HG02943 (cell line): Measurements from ENCODE around the gene KRT32.
"Not testable (repeated sequence)": the region's sequence is repeated elsewhere in the genome, so short reads cannot be mapped to it uniquely, and the experiment has no call there.

Experiments used
- ATAC-seq: cut with Tn5 transposase; IDR thresholded peaks from one replicate; pipeline ENCODE4 v1.9.1; 2021; ENCODE audit warnings: mild to moderate bottlenecking, low read depth, moderate library complexity; ENCODE audit not compliant: unreplicated experiment

Gene KRT32

GRCh38 chr17:41434005-41434404 is 33.2 kb downstream of the KRT32 start:
- ATAC-seq: no peak

DNA sequence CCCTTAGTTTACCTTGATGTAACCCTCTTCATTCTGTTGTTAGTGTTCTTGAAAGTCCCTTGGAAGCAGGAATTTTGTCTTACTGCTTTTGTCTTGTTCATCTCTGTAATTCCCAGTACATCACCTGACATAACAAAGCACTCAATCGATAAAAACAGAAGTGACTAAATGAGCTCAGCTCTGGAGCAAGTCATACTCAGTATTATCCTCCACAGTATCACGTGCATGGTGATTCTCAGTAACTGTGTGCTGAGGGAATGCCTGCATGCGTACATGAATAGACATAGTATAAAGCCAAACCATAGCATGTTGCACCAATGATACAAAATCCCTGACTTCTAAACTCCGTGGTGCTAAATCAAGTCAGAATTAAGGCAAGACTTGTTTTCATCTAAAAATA is 33.6 kb downstream of the KRT32 start:
- no peak for ATAC-seq

DNA sequence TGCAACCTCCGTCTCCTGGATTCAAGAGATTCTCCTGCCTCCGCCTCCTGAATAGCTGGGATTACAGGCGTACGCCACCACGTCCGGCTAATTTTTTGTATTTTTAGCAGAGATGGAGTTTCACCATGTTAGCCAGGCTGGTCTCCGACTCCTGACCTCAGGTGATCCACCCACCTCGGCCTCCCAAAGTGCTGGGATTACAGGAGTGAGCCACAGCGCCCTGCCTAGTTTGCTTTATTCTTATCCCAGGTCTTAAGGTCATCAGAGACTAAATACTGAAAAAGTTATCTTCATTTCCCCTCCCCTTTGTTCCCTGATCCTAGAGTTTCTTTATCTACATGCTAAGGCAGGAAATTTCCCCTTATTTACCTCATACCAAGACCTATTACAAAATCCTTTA is 36.8 kb downstream of the KRT32 start:
- ATAC-seq: not testable (repeated sequence)

DNA sequence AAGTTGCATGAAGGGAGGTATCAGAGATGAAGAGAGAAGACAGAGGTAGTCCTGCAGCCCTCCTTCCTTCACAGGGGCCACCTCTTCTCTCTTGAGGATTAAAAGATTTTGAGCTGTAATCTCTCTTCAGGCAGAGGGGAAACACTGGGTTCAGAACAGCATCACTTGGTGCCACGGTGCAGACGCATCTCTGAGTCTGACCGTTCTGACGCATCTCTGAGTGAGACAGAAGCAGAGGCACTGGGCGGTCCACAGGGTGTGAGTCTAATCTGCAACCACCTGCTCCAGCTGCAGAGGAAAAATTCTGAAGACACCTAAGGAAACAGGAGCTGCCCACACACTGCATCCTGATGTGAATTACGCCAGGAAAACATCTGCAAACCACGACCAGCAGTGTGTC is 37.5 kb downstream of the KRT32 start:
- ATAC-seq: no peak

DNA sequence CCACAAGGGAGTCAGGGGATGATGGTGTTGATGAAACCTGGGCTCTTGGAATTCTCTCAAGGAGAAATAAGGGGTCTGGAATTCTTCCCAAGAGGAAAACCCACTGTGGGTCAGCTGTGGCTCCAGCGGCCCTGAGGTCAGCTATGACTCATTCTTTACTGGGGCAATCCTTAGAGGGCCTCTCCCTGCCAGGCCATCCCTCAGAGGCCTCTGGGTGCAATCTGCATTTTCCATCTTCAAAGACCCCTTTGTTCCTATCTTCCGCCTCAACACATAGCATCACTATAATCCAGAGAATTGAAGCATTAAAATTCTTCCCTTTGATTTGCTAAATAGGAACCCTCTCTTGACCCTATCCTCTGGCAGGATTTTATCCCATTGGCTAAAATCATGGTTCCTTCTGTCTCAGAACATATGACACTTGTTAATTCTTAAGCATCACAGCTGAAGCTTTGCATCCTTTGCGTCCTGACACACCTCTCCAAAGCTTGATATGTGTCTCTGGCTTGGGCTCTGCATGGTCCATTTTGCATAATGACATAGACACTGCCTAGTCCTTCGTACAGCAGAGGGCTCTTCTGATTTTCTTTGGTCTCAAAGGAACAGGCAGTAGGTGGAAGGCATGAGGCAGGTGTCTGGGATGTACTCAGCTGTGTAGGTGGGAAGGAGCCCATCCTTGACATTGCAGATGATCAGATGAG is 38.4 kb downstream of the KRT32 start:
- ATAC-seq: no peak

GRCh38 chr17:41424111-41424635 is 43.0 kb downstream of the KRT32 start, which contains the start of gene KRT37:
TSS of gene KRT37 (minus strand) at chr17:41424585. CDS start at chr17:41424523, 62 bp downstream.
- no peak for ATAC-seq

GRCh38 chr17:41422586-41422985 is 44.6 kb downstream of the KRT32 start:
- ATAC-seq: not testable (repeated sequence)

DNA sequence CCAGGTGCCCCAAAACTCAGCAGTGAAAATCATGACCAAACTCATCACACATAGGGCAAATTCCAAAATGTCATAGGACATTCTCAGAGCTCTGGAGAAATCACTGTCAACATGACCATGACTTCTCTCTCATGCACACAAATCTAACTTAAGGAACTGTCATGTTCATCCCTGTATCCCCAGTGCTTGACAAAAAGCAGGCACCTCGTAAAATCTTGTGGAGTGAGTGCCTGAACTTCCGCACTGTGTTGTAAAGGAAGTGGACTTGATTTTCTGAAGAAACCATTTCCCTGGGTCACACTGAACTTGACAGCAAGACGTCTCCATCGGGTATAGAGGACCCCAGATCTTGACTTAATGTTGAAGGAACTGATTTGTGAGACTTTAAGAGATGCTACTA is 45.6 kb downstream of the KRT32 start:
- ATAC-seq: no peak

DNA sequence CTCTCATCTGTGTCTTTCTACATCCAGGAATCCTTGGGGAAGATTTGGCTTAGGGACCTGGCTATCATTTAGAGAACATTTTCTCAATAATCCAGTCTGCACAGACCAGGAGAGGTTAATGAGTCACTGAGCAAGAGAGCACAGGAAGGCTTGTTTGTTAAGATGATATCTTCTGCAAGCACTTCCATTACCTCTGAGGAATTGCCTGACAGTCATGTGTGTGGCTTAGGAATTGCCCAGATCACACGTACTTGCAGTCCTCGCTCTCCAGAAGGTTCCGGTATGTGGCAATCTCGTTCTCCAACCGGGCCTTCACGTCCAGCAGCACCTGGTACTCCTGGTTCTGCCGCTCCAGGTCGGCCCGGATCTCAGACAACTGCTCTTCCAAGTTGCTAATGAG is 46.1 kb downstream of the KRT32 start:
- ATAC-seq: no peak

DNA sequence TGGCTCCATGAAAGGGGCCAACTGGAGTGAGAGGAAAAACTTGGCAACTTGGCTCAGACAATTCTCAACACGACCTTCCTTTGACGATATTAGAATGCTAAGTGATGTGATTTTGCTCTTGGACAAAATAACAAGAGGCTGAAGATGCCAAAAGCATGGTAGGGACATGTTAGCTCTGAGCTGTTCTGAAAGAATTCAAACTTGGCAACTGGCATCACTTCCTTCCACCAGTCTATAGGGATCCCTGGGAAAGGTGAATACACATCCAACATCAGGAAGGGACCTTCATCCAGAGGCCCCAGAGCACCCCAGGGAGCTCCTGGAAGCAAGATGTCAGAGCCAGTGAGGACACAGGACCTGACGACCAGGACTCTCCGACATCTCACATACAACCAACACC is 47.1 kb downstream of the KRT32 start:
- no peak for ATAC-seq

DNA sequence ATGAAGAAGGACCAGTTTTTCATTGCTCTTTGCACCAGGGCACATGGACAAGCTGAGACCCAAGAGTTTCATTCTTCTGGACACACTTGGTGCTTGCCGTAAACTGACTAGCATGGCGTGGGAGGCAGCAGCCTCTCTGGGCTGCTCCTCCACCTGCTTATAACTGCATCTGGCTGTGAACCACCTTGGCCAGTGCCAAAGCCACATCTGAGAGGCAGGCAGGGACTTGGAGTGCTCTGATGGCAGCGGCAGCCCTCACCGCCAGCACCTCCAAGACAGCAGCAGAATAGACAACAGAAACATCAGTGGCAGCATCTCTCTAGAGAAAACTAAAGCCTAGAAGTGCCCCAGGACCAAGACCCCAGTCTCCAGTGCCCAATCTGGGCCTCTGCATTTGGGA is 47.5 kb downstream of the KRT32 start:
- ATAC-seq: no peak

GRCh38 chr17:41418116-41418860 is 48.9 kb downstream of the KRT32 start:
- ATAC-seq: no peak

DNA sequence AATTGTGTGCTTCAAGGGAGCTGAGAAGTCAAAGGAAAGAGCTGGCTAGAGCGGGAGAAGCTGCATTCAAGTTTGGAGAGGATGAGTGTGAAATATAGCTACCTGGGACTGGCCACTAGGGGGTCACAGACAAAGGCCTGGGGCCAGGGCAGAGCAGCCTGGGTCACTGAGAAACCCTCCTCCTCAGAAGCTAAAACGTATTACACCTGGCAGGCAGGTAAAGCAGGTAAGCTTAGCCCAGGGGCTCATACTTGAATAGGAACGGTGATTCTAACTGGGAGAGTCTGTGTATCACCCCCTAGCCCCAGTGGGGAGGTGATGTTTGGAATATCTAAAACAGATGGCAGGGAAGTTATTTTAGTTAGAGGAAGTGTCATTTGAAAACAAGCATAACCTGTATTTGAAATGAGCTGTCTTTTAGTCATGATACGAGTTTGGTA is 49.6 kb downstream of the KRT32 start:
- no peak for ATAC-seq

DNA sequence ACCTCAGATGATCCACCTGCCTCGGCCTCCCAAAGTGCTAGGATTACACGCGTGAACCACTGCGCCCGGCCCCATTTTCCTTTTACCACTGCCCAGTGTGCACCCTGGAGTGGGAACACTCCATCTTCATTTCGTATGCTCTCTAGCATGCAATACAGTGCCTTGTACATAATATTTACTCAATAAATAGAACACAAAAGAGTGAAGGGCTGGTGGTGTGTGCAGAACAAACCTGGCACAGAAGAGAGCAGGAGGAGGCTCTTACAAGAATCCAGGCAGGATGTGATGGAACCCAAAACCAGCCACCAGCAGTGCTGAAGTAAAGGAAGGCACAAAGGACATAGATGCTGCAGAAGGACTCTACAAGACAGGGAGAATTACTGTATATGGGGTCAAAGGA is 50.1 kb downstream of the KRT32 start:
- ATAC-seq: no peak

GRCh38 chr17:41416479-41416878 is 50.7 kb downstream of the KRT32 start:
- no peak for ATAC-seq

DNA sequence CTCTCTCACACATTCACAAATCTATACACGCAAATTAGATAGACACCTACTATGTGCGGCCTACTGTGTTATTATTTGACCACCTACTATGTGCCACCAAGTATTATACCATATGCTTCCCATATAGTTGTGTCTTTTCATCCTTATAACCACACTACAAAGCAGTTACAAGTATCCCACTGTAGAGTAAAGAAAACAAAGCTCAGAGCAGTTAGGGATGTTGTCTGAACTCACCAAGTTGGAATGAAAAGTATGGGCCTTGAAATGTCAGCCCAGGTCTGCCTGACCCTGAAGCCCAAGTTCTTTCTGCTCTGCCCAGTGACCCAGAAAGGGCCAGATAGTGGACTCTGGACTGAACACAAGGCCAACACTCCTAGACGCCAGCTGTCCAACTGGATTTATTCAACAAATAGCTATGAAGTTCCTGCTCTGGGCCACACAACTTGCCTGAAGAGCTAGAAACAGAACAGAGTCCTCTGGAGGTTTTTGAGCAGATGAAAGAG is 51.3 kb downstream of the KRT32 start:
- no peak for ATAC-seq

- no peak for ATAC-seq
Observed at GRCh38 chr17:41415411-41415810, 51.8 kb downstream of the KRT32 start.

DNA sequence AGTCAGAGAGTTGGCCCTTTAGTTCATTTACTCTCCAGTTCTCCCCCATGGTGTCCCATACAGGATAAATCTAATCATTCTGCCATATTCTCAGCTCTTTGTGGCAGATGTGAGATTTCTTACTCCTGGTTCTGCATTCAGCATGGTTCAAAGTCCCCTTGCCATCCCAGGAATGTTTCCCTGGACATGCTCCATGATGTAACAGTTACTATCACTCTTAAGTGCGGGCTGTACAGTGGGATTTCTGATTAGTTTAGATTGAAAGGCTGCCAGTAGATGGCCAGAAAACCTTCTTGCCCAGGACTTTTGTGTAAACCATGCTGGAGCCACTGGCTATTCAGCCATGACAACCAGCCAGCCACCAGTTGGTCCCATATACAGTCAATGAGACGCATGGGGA is 53.2 kb downstream of the KRT32 start:
- ATAC-seq: no peak

DNA sequence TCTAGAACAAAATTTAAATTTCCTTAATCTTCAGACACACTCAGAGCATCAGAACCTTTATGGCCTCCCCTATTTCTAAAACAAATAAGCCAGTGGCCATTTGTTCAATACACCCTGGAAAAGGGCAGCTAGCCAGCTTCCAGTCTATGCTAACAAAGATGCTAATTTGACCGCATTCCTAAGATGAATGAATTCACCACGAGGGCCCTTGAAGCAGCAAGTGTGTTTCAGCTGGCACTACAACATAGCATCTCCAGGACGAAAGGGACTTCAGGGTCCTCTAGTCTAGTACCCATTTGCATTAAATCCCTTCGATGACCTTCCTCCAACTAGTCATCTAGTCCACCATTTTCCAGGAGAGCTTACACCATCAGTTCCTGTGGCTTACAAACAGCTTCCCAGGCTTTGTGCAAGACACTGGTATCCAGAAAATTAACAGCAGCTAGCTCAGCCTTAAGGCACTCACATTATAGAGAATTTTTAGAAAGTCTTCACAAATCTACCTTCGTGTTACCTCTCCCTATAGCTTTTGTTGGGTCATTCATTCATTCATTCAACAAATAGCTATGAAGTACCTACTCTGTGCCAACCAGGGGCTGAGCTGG is 53.7 kb downstream of the KRT32 start:
- ATAC-seq: no peak

GRCh38 chr17:41411072-41411840 is 55.9 kb downstream of the KRT32 start:
- ATAC-seq: no peak
